CD14-positive monocyte (primary cell): ENCODE measurements around the gene PSKH1. TPM values are rescaled to one million over a fixed set of nuclear protein-coding genes. Genes with fewer than 3 reads are reported as not detected.
A peak's percentile ranks its signal among the peaks of the same experiment; 100 is the strongest.

Experiments used
- DNase-seq, 3 donors: peaks; one replicate each; pipeline ENCODE4 v3.0.0-alpha.2; 2011 to 2022
- H2AFZ ChIP-seq: 2 replicates; pipeline ENCODE4 v1.6.0; 2012; ENCODE audit warnings: mild to moderate bottlenecking, low read depth, low read length, inconsistent platforms; ENCODE audit not compliant: insufficient read depth, poor library complexity, severe bottlenecking
- H3K27ac ChIP-seq, 2 donors: 1 replicate in 1 of 2; 2 replicates in 1 of 2; pipeline ENCODE4 v1.5.1; 2012 to 2013; ENCODE audit warnings: low read length in 2 of 2, control low read depth in 1 of 2, inconsistent platforms in 1 of 2, low read depth in 1 of 2, mild to moderate bottlenecking in 1 of 2
- H3K27me3 ChIP-seq, 2 donors: one replicate each; pipeline versions ENCODE4 v1.6.0 to v1.6.1; 2011 to 2013; ENCODE audit warnings: low read length in 2 of 2; ENCODE audit not compliant: control insufficient read depth in 2 of 2, insufficient read depth in 2 of 2
- H3K36me3 ChIP-seq, 2 donors: replicated peaks in 1 of 2; 1 replicate in 1 of 2; 2 replicates in 1 of 2; pipeline versions ENCODE4 v1.5.1 to v1.6.1; 2012 to 2013; ENCODE audit warnings: low read length in 2 of 2, control low read depth in 1 of 2, inconsistent platforms in 1 of 2, mild to moderate bottlenecking in 1 of 2; ENCODE audit not compliant: insufficient read depth in 2 of 2, control insufficient read depth in 1 of 2
- H3K4me1 ChIP-seq, 2 donors: 1 replicate in 1 of 2; 2 replicates in 1 of 2; pipeline versions ENCODE4 v1.5.1 to v1.6.1; 2012 to 2013; ENCODE audit warnings: low read length in 2 of 2, control low read depth in 1 of 2, inconsistent platforms in 1 of 2, mild to moderate bottlenecking in 1 of 2, moderate library complexity in 1 of 2; ENCODE audit not compliant: insufficient read depth in 2 of 2, control insufficient read depth in 1 of 2
- H3K4me2 ChIP-seq: replicated peaks from 2 replicates; pipeline ENCODE3; 2012; ENCODE audit warnings: low read length, moderate library complexity, mild to moderate bottlenecking; ENCODE audit not compliant: poor library complexity, severe bottlenecking; ENCODE audit errors: extremely low read depth
- H3K4me3 ChIP-seq, 3 experiments: fragments of 200-600 bp in 1 of 3; sonication (generic) in 1 of 3; replicated peaks in 1 of 3; 1 replicate in 2 of 3; 2 replicates in 1 of 3; pipeline ENCODE4 v1.5.1; 2011 to 2013; ENCODE audit warnings: low read length in 3 of 3, mild to moderate bottlenecking in 3 of 3, control low read depth in 2 of 3, low read depth in 2 of 3, inconsistent platforms in 1 of 3, moderate library complexity in 1 of 3
- H3K79me2 ChIP-seq: 2 replicates; pipeline ENCODE4 v1.6.0; 2012; ENCODE audit warnings: mild to moderate bottlenecking, control low read depth, inconsistent platforms, low read length, moderate library complexity; ENCODE audit not compliant: insufficient read depth
- H3K9ac ChIP-seq: 2 replicates; pipeline ENCODE4 v1.6.0; 2017; ENCODE audit warnings: low read length, mild to moderate bottlenecking; ENCODE audit not compliant: insufficient read depth, poor library complexity, severe bottlenecking
- H3K9me3 ChIP-seq, 2 donors: replicated peaks in 1 of 2; 1 replicate in 1 of 2; 2 replicates in 1 of 2; pipeline versions ENCODE4 v1.5.1 to v1.6.1; 2012 to 2013; ENCODE audit warnings: low read length in 2 of 2, control low read depth in 1 of 2; ENCODE audit not compliant: control insufficient read depth in 1 of 2, insufficient read depth in 1 of 2
- H4K20me1 ChIP-seq: 2 replicates; pipeline ENCODE4 v1.6.0; 2012; ENCODE audit warnings: mild to moderate bottlenecking, low read length, control low read depth, moderate library complexity; ENCODE audit not compliant: insufficient read depth
- H3K27ac Mint-ChIP-seq, 7 donors: one replicate each; pipeline ENCODE4 v1.8.0; 2020; ENCODE audit warnings: mild to moderate bottlenecking in 7 of 7, mixed read lengths in 7 of 7, moderate library complexity in 6 of 7, inconsistent platforms in 2 of 7
- H3K27me3 Mint-ChIP-seq, 3 donors: one replicate each; pipeline ENCODE4 v1.8.0; 2021 to 2022; ENCODE audit warnings: low read depth in 3 of 3, mild to moderate bottlenecking in 3 of 3, mixed read lengths in 3 of 3, moderate library complexity in 3 of 3, inconsistent platforms in 1 of 3
- H3K36me3 Mint-ChIP-seq, 2 donors: one replicate each; pipeline ENCODE4 v1.8.0; 2020; ENCODE audit warnings: mixed read lengths in 2 of 2, inconsistent platforms in 1 of 2, mild to moderate bottlenecking in 1 of 2
- H3K4me1 Mint-ChIP-seq: one replicate; pipeline ENCODE4 v1.8.0; 2020; ENCODE audit warnings: mild to moderate bottlenecking, mixed read lengths
- H3K4me3 Mint-ChIP-seq, 2 donors: one replicate each; pipeline ENCODE4 v1.8.0; 2020; ENCODE audit warnings: mild to moderate bottlenecking in 2 of 2, mixed read lengths in 2 of 2, moderate library complexity in 1 of 2
- H3K9me3 Mint-ChIP-seq, 7 donors: one replicate each; pipeline ENCODE4 v1.8.0; 2020 to 2022; ENCODE audit warnings: mixed read lengths in 7 of 7, mild to moderate bottlenecking in 6 of 7, moderate library complexity in 6 of 7, inconsistent platforms in 2 of 7
- WGBS: methylation state at CpG from one replicate; pipeline ENCODE4 v1.1.5; 2013; ENCODE audit warnings: missing lambda C conversion rate; ENCODE audit not compliant: insufficient coverage; 5-methylcytosine and 5-hydroxymethylcytosine counted together
- intact Hi-C, 2 donors: fragments of 100-400 bp; cut with micrococcal nuclease; formaldehyde crosslinking; loops; one replicate each; pipeline versions ENCODE4 v1.15.0 to v1.15.1; 2023
- polyA plus RNA-seq, 3 donors: library from polyadenylated mRNA; depleted of rRNA in 1 of 3; unstranded in 2 of 3; stranded (reverse) in 1 of 3; fragments of 300-500 nt in 2 of 3; fragments of >200 nt in 1 of 3; fragmentation: Illumina TruSeq in 2 of 3; gene quantifications; 1 replicate in 2 of 3; 2 replicates in 1 of 3; pipeline ENCODE4 v1.2.3, GENCODE V29; 2012 to 2021
- TF ChIP-seq, protein P1 (sequence below): fragments of 200-600 bp; IDR thresholded peaks from one replicate; pipeline ENCODE4 v1.8.0; 2022; ENCODE audit warnings: antibody characterized with exemption, mild to moderate bottlenecking

Gene PSKH1
- polyA plus RNA-seq, 3 donors, result 11.0 to 19.7 (median 16.8) TPM

DNA sequence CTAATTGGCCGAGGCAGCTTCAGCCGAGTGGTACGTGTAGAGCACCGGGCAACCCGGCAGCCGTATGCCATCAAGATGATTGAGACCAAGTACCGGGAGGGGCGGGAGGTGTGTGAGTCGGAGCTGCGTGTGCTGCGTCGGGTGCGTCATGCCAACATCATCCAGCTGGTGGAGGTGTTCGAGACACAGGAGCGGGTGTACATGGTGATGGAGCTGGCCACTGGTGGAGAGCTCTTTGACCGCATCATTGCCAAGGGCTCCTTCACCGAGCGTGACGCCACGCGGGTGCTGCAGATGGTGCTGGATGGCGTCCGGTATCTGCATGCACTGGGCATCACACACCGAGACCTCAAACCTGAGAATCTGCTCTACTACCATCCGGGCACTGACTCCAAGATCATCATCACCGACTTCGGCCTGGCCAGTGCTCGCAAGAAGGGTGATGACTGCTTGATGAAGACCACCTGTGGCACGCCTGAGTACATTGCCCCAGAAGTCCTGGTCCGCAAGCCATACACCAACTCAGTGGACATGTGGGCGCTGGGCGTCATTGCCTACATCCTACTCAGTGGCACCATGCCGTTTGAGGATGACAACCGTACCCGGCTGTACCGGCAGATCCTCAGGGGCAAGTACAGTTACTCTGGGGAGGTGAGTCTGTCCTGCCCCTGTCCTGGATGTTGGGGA, 16.1 kb downstream of the PSKH1 start:
- Mint-ChIP-seq H3K4me3 (no peak overlapping the region), H3K27me3 (peaks cover 0 to 2% (median 0%) of the 10 kb centered on the region in 3 donors), H3K27ac (peak overlapping the region in 1 of 7 donors; percentile 69), H3K9me3 (peaks cover 0 to 3% (median 0%) of the 10 kb centered on the region in 7 donors), H3K36me3 (peaks cover 38 to 55% of the 10 kb centered on the region in 2 donors), H3K4me1 (no peaks in the 10 kb centered on the region)
- no peak overlapping the region for H3K4me3 ChIP-seq
- H3K27me3 ChIP-seq, result no peaks in the 10 kb centered on the region
- no peak overlapping the region for H3K9ac ChIP-seq
- H3K36me3 ChIP-seq, result peaks cover 37 to 43% of the 10 kb centered on the region in 2 donors
- 98% methylated on average over 28 of the region's 36 CpGs for WGBS
- no peak overlapping the region for H3K4me2 ChIP-seq
- H3K79me2 ChIP-seq, result peaks cover 6% of the 10 kb centered on the region
- intact Hi-C loops, result no loop called here
- H3K4me1 ChIP-seq, result no peaks in the 10 kb centered on the region
- no peak overlapping the region for H2AFZ ChIP-seq
- TF ChIP-seq, protein P1, sequence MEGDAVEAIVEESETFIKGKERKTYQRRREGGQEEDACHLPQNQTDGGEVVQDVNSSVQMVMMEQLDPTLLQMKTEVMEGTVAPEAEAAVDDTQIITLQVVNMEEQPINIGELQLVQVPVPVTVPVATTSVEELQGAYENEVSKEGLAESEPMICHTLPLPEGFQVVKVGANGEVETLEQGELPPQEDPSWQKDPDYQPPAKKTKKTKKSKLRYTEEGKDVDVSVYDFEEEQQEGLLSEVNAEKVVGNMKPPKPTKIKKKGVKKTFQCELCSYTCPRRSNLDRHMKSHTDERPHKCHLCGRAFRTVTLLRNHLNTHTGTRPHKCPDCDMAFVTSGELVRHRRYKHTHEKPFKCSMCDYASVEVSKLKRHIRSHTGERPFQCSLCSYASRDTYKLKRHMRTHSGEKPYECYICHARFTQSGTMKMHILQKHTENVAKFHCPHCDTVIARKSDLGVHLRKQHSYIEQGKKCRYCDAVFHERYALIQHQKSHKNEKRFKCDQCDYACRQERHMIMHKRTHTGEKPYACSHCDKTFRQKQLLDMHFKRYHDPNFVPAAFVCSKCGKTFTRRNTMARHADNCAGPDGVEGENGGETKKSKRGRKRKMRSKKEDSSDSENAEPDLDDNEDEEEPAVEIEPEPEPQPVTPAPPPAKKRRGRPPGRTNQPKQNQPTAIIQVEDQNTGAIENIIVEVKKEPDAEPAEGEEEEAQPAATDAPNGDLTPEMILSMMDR, result no peak
- H4K20me1 ChIP-seq, result peaks cover 48% of the 10 kb centered on the region
- no peak for DNase-seq
- no peak overlapping the region for H3K27ac ChIP-seq
- H3K9me3 ChIP-seq, result no peaks in the 10 kb centered on the region

DNA sequence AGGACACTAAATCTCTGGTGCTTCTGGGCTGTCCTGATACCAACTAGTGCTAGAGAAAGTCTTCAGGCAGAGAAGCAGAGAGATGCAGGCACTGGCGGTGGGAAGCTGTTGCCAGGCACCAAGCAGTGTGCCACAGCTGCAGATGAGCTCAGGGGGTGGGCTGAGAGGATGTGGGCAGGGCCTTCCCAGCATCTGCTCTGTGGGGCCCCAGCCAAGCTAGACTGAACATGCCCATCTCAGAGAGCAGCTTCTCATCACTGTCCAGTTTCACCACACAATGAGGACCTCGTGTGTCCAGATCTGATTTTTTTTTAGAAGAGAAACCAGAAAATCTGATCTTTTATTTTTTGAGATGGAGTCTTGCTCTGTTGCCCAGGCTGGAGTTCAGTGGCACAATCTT, 17.1 kb downstream of the PSKH1 start:
- H3K9me3 ChIP-seq, result no peaks in the 10 kb centered on the region
- Mint-ChIP-seq H3K27ac (peak overlapping the region in 1 of 7 donors; percentile 16), H3K36me3 (peaks cover 41 to 61% of the 10 kb centered on the region in 2 donors), H3K4me3 (no peak overlapping the region), H3K27me3 (peaks cover 0 to 2% (median 0%) of the 10 kb centered on the region in 3 donors), H3K4me1 (peaks cover 2% of the 10 kb centered on the region), H3K9me3 (peaks cover 0 to 3% (median 0%) of the 10 kb centered on the region in 7 donors)
- 50% methylated on average over 2 of the region's 2 CpGs for WGBS
- no peak overlapping the region for H2AFZ ChIP-seq
- peaks cover 3% of the 10 kb centered on the region for H3K79me2 ChIP-seq
- TF ChIP-seq, protein P1, result no peak
- no peak for DNase-seq
- no peak overlapping the region for H3K4me3 ChIP-seq
- intact Hi-C loops, result no loop called here
- peaks cover 54% of the 10 kb centered on the region for H4K20me1 ChIP-seq
- H3K9ac ChIP-seq, result no peak overlapping the region
- H3K4me1 ChIP-seq, result no peaks in the 10 kb centered on the region
- no peak overlapping the region for H3K27ac ChIP-seq
- H3K36me3 ChIP-seq, result peaks cover 37 to 50% of the 10 kb centered on the region in 2 donors
- H3K4me2 ChIP-seq, result no peak overlapping the region
- H3K27me3 ChIP-seq, result no peaks in the 10 kb centered on the region
